NCI-H2227 treated with DMSO at 0.1 percent for 48 hours (cell line): ENCODE measurements around the gene KCNH1.
"Not testable (repeated sequence)": the region's sequence is repeated elsewhere in the genome, so short reads cannot be mapped to it uniquely, and the experiment has no call there.

Experiments
- DNase-seq: peaks from one replicate; lab custom pipeline; 2025; lab: John Stamatoyannopoulos, UW

KCNH1 gene

GRCh38 chr1:211095381-211095780 is 38.6 kb downstream of the KCNH1 start:
- no peak for DNase-seq

DNA sequence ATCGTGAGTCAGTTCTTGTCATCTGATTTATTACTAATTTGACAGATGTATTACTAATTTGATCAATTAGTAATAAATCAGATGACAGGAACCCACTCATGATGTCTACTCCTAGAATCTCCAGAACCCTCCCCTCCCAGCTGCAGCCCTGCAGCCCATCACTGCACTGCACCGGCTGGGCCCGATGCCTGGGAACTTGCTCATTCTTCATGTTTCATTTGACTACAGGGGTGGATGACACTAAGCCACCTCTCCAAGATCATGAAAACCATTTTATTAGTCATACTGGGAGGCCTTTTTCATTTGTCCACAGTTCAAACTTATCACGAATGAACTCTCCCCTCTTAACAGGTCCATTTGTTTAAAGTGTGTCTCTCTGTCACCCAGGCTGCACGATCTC is 41.0 kb downstream of the KCNH1 start:
- DNase-seq = no peak

- no peak for DNase-seq
Measured at GRCh38 chr1:211091867-211092266, 42.1 kb downstream of the KCNH1 start.

GRCh38 chr1:211089536-211089935 is 44.4 kb downstream of the KCNH1 start:
- no peak for DNase-seq

- no peak for DNase-seq
Measured at GRCh38 chr1:211088156-211088555, 45.8 kb downstream of the KCNH1 start.

DNA sequence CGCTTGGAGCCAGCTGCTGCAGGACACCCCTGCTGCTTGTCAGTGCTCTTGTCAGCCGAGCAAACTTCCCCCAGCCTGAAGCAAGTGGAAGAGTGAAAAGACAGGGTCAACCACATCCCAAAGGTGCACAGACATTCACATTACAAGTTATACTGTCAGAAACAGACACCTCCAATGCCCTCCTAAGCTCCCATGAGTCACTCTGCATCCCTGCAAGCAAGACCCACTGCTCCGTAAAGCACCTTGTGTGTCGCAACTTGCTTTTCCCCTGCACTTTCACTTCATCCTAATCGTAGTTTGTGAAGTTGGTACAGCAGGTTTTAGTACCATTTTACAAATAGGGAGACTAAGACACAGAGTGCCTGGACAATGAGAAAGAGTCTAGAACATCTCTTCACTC is 51.1 kb downstream of the KCNH1 start:
- no peak for DNase-seq

- not testable (repeated sequence) for DNase-seq
Measured at GRCh38 chr1:211081447-211081846, 52.5 kb downstream of the KCNH1 start.

DNA sequence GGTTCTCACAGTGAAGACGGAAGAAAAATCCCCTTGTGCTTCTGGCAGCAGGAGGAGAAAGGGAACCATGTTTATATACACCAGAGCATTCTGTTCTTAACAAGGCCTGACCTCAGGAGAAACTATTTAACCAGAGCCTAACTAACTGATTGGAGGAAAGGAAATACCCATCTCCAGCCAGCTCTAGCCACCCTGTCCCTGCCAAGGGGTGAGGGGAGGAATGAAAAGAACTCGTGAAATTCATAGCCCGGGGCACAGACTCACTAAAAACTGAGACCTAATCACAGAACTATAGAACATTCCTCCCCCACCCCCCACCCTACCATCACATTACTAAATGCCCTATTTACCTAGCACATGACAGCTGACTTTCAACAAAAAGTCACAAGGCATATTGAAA is 65.0 kb downstream of the KCNH1 start:
- no peak for DNase-seq

GRCh38 chr1:211066781-211067384 is 67.1 kb downstream of the KCNH1 start:
- DNase-seq = no peak

DNA sequence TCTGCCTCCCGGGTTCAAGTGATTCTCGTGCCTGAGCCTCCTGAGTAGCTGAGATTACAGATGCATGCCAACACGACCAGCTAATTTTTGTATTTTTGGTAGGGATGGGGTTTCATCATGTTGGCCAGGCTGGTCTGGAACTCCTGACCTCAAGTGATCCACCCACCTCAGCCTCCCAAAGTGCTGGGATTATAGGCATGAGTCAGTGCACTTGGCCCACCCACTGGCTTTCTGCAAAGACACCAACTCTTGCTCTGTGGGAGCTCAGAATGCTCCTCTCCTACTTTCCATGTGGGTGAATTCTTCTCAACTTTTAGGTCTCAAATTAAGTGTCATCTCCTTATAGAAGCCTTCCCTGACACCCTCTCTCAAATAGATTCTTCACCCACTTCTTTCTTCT is 92.1 kb downstream of the KCNH1 start:
- not testable (repeated sequence) for DNase-seq

DNA sequence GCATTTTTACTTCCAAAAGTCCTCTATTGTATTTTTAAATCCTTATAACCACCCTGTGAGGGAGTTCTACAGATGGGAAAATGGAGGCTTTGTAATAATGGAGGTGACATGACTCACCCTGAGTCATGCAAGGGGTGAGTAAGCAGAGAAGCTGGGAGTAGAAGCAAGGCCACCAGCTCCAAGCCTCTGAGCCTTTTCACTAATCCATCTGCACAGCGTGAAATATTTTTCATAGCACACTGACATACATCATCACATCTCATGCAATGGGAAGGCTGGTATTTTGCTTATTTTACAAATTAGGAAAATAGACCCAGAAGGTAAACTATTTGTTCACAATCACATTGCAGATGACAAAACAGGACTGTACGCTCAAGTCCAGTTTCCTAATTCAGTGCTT is 96.9 kb downstream of the KCNH1 start:
- DNase-seq = no peak

DNA sequence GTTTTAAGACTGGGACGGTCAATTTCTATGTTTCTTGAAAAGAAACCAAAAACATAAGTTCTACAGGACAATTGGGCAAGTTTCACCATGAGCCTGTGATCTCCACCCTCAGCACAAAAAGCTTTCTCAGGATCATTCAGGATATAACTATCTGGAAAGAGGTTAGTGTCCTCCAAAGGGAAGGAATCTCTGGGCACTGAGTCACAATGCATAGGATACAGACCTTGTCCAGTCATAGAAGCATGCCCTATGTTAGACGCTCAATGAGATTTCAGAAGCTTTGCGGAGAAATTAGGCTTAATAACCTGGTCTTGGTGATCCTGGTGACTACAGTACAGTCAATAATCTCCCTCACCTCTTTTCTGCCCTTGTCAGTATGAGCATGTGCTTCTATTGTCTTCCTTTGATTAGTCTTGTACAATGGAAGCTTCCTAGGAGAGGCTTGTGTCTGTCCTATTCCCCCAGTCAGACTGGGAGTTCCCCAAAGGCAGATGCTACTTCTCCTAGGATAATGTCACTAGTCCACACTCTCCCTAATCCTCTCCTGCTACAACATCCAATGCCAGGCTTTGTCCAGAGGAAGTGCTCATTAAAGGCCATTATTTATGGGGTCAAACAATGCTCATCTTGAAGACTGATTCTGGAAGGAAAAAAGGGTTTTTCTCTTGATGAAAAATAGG is 97.4 kb downstream of the KCNH1 start:
- no peak for DNase-seq

DNA sequence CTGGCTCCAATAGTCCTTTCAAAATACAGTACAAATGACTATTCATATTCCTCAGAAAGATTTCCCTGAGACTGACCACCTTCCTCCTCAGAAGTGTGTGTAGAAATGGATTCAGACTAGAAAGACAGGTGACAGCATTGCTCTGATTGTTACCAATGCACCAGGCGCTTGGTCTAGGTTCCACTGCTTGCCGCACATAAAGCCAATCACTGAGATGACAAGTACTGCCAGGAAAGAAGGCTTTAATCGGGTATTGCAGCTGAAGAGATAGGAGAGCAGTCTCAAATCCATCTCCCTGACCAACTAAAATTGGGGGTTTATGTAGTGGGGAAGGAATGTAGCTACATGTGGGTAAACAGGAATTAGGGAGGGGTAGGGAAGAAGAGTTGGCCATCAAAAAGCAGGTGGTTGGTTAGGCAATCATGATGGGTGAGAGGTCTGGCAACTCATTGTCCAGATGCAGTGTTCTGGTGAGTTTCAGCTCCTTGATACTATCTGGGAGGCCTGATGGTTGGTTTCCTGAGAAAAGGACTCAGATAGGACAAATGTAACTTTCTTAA is 98.0 kb downstream of the KCNH1 start:
- no peak for DNase-seq

GRCh38 chr1:211033921-211034525 is 99.9 kb downstream of the KCNH1 start:
- no peak for DNase-seq

DNA sequence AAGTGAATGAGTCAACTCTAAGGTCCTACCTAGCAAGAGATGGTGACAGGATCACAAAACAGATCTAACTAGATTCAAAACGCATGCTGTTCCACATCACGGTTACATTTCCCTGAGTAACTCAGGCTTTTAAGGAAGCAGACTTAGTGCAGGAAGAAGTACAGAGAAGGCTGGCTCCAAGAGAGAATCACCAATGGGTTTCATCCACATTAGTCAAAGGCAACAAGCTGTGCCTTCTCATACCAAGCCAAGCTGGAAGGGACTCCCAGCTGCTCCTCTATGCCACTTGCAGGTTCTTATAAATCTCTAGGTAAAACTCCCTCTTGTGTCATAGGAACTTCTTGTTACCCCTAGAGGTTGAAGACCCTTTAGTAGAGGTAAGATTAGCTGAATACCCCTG is 109.0 kb downstream of the KCNH1 start:
- no peak for DNase-seq

DNA sequence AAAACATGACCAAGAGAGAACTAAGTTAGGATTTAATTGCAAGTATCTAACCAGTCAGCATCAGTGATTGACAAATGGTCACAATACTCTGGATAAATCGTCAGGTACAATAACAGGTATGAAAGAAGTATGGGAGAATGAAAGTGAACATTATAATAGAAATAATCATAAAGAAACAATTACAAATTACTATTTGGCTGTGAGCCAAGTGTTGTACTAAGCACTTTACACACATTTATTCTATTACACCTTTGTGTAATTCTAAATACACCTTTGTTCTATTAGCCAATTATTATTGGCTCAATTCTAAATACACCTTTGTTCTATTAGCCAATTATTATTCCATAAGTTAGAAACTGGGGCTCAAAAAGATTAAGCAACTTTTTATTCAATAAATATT is 114.7 kb downstream of the KCNH1 start:
- DNase-seq = no peak

GRCh38 chr1:211018690-211019089 is 115.3 kb downstream of the KCNH1 start:
- no peak for DNase-seq

- DNase-seq = no peak
Measured at GRCh38 chr1:211017075-211017718, 116.8 kb downstream of the KCNH1 start.

DNA sequence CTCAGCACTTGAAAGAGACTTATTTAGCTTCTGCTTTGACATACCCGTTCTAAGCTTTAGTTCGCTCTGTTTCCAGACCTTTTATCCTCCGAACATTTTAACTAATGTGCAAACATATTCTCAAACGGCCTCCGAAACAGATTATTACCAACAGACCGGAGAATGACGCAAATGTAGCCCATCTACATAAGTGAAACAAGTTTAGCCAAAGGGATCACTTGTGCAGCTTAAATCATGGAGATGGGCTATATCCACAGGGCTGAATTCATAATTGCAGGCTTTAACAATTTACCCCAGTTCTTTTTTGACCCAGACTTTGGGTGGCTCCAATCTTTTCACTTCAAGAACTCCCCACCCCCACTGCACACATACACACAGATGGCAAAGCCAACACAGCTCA is 119.7 kb downstream of the KCNH1 start:
- DNase-seq = no peak

- DNase-seq = no peak
Measured at GRCh38 chr1:211013346-211014240, 120.4 kb downstream of the KCNH1 start.

DNA sequence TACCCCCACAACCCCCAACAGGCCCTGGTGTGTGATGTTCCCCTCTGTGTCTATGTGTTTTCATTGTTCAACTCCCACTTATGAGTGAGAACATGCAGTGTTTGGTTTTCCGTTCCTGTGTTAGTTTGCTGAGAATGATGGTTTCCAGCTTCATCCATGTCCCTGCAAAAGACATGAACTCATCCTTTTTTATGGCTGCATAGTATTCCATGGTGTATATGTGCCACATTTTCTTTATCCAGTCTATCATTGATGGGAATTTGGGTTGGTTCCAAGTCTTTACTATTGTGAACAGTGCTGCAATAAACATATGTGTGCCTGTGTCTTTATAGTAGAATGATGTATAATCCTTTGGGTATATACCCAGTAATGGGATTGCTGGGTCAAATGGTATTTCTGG is 122.8 kb downstream of the KCNH1 start:
- not testable (repeated sequence) for DNase-seq

GRCh38 chr1:211009944-211010343 is 124.0 kb downstream of the KCNH1 start:
- no peak for DNase-seq
